Pons (tissue), 1 donor: Measurements from ENCODE around the gene LMNB1.
A peak's percentile ranks its signal among the peaks of the same experiment; 100 is the strongest.
"Not testable (repeated sequence)": the region's sequence is repeated elsewhere in the genome, so short reads cannot be mapped to it uniquely, and the experiment has no call there.

ENCODE experiments used
- DNase-seq: peaks from one replicate; pipeline ENCODE4 v3.0.0-alpha.2; 2016; ENCODE audit warnings: low spot score

Gene LMNB1

GRCh38 chr5:126778675-126779403, 1.9 kb downstream of the LMNB1 start:
- DNase-seq: no peak

DNA sequence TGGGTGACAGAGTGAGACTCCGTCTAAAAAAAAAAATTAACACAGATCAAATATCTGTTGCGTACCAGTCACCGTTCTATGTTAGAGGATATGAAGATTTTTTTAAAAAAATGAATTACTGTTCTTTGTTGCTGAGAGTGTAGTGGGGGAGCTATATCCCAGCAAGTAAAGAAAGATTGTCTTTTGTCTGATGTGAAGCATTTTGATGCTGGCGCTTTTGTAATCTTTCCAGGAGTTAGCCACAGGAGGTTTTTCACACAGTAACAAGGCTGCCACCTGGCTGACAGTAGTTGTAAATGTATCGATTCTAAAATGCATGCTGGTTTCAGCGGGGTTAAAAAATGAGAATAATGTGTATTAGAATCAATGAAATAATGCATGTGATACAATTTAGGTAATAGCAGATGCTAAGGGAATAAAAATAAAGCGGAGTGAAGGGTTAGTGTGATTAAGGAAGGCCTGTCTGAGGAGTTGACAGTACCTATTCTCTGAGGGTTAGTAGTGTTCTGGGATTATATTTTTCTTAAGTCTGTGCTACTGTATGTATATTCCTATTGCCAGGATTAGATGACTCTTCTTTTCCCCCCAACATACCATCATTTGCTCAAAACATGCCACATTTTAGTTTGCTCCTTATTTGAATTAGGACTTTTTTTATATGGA, 3.4 kb downstream of the LMNB1 start:
- DNase-seq: peak; percentile 88

- DNase-seq: not testable (repeated sequence)
Measured at GRCh38 chr5:126788409-126788808, 11.5 kb downstream of the LMNB1 start.

- DNase-seq: no peak
Measured at GRCh38 chr5:126793097-126793496, 16.2 kb downstream of the LMNB1 start.

DNA sequence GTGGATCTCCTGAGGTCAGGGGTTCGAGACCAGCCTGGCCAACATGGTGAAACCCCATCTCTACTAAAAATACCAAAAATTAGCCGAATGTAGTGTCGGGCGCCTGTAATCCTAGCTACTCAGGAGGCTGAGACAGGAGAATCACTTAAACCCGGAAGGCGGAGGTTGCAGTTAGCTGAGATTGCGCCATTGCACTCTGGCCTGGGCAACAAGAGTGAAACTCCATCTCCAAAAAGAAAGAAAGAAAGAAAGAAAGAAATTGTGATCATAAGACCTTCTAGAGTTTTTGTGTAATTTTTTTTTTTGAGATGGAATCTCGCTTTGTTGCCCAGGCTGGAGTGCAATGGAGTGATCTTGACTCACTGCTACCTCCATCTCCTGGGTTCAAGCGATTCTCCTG, 16.7 kb downstream of the LMNB1 start:
- not testable (repeated sequence) for DNase-seq

GRCh38 chr5:126794157-126794828, 17.4 kb downstream of the LMNB1 start:
- DNase-seq: no peak

GRCh38 chr5:126799780-126800179, 22.8 kb downstream of the LMNB1 start:
- no peak for DNase-seq

DNA sequence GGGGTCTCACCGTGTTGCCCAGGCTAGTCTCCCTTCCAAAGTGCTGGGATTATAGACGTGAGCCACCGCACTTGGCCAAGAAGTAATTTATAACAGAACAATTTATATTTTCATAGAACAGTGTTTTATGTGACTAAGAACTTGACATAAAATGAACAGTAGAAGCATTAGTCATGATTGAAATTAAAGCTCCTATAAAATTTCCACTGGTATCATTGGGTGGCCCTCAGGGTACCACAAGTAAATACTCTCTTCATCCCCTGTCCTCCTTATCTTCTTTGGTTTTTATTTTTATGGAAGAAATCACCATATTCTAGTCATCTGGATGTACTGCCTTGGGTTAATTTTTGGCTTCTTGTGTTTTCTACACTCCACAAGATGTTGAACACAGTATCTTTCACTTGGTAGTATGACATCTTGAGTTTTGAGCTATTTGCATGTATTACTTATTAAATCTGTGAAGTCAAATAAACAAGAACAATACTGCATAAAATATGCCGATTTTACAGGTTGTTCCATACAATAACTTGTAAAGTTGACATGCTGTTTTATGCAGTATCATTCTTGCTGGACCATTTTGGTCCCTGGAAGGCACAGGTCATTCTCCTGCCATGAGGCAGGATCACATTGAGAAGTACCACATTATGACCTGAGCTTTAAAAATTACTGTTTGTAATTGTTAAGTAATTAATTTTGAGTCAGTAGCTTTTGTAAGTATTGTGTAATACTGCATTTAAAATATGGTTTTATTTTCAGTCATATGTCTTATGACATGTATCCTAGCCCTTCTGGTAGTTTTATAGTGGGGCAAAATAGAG, 24.4 kb downstream of the LMNB1 start:
- no peak for DNase-seq

DNA sequence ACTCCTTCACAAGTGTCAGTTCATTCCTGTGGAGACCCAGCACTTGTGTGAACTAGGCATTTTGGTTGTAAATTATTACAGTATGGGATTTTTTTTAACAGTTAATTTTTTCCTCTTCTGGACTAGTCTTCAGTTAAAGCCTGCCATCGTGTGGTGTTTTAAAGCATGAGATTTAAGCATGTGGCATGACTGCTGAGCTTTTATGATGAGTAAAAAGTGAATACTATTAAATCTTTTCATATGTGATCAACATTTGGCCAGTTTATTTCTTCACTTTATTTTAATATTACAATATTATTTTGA, 25.0 kb downstream of the LMNB1 start:
- no peak for DNase-seq

DNA sequence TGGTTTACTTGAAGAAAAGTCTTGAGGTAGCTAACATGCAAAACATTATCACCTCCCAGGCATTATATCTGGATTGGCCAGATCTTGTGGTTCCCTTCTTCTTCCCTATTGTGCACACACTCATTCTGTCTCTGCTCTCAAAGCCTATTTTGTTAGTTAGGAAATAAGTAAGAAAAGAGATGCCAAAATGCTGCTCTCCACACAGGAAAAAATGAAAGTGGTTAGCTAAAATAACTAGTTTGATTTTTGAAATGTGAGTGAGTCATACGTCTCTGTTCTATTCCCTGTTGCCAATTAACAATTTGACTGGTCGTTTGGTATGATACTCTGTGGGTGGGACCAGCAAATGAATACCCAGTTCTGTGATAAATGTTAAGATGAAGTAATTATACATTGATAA, 28.1 kb downstream of the LMNB1 start:
- no peak for DNase-seq

GRCh38 chr5:126808521-126808988, 31.6 kb downstream of the LMNB1 start:
- DNase-seq: peak; percentile 22

- no peak for DNase-seq
Measured at GRCh38 chr5:126809916-126810315, 33.0 kb downstream of the LMNB1 start.

DNA sequence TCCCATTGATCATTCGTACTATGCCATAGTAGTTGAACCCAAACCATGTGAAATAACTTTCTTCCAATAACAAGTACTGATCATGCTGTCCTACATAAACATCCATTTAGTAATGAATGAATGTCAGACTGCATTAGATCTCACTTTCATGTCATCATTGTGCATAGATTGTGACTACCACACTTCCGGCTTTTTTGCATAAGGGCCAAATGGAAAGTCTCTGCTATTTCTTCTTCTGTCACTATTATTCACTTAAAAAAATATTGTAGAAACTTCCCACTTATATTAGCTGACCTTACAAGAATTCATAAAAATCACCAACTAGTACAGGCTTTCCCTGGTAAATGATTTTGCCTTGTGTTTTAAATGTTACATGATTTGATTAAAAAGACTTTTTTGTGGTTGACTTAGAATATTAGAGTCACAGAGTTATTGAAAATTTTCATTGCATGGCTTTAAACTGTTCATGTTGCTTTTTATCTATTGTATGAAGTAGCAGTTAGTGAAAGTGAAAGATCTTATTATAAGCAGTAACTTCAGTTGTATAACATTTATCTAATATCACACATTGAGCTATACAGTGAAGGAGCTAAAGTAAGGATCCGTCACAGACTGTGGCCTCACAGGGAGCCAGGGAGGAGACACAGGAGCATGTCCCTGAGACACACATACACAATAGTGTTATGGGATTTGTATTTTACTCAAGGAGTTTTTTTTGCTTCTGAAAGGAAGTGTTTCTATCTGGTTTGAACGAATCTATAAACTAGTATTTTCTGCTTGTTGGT, 33.9 kb downstream of the LMNB1 start:
- no peak for DNase-seq

- DNase-seq: peak; percentile 16
Measured at GRCh38 chr5:126811515-126812198, 34.7 kb downstream of the LMNB1 start.

DNA sequence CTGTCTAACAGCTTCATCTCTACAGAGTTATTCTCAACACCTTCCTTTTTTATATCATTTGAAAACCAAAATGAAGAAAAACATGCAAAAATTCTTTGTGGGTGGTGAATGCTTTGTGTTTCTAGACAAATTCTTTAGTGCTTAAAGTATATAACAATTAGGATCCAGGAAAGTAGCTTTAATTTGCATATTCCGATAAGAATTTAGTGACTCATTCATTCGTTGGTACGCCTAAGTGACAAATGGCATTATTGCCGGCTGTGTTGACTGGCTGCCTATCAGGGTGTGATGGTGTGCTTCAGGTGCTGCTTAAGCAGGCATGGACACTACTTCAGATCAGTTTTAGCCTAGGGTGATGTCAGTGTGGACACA, 35.2 kb downstream of the LMNB1 start:
- DNase-seq: no peak

GRCh38 chr5:126813799-126814198, 36.9 kb downstream of the LMNB1 start:
- not testable (repeated sequence) for DNase-seq

DNA sequence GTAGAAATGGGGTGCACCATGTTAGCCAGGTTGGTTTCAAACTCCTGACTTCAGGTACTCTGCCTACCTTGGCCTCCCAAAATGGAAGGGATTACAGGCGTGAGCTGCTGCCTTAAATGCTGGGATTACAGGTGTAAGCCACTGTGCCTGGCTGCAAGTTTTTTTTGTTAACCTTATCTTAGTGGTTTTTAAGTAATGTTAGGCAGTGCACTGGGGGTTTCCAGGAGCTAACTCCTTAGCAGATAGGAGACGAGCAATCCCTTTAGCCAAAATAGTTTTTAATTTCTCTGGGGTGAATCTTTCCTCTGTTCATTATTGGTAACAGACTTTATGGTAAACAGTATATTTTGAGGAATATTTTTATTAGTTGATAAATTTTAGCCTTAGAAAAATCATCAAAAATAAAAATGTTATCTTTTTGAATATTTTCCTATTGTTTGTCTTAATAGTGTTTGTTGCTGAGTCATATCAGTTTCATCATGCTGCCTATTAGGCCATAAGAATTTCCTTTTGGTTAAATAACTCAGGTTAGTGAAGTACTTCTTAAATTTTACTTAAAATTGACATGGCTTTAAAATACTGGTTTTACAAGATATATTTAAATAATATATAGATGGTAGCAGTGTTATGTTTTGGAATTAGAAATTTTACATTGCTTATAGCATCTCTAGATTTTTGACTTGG, 37.9 kb downstream of the LMNB1 start:
- no peak for DNase-seq

- DNase-seq: no peak
Measured at GRCh38 chr5:126816649-126817048, 39.7 kb downstream of the LMNB1 start.

DNA sequence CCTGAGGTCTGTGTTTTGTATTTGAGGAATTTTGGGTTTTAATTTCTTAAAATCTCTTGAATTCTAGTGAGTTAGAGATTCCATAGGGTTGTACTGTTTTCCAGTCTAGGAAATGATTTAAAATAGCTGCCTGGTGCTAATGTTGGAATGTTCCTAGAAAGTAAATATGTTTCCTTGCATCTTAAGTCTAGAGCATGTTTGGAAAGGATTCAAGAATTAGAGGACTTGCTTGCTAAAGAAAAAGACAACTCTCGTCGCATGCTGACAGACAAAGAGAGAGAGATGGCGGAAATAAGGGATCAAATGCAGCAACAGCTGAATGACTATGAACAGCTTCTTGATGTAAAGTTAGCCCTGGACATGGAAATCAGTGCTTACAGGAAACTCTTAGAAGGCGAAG, 41.8 kb downstream of the LMNB1 start:
- DNase-seq: no peak

GRCh38 chr5:126819253-126819652, 42.3 kb downstream of the LMNB1 start:
- DNase-seq: no peak
